GM12892 (cell line): Measurements from ENCODE around the gene SYT2.

Experiments used
- POLR2A ChIP-seq: IDR thresholded peaks from 2 replicates; pipeline ENCODE4 v1.6.1; 2011; ENCODE audit warnings: low read depth, low read length, control low read depth
- POLR2AphosphoS5 ChIP-seq: IDR thresholded peaks from 2 replicates; pipeline ENCODE4 v1.6.1; 2011; ENCODE audit warnings: low read depth, low read length, control low read depth

DNA sequence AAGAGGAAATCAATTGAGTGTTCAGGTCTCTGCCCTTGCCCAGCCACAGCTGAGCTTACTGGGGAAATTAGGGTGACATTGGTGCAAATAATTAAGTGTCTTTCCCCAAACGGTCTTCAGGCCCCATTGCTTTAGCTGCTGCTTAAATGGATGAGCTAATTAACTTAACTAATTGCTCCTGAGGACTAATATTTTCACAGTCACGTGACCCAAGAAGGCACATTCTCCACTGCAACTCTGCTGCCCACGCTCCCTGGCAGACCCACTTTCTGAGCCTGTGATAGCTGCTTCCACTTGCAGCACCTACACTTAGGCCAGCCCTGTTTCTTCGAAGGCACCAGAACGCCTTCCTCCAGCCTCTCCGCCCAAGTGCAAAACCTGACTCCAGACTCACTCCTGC, 56.2 kb downstream of the SYT2 start:
- no peak for TF ChIP-seq POLR2A
- no peak for TF ChIP-seq POLR2AphosphoS5
